Lower leg skin (tissue), 4 donors: ENCODE data around the gene VWA1. TPM values are rescaled to one million over a fixed set of nuclear protein-coding genes. Genes with fewer than 3 reads are reported as not detected.
A peak's percentile ranks its signal among the peaks of the same experiment; 100 is the strongest.
"Not testable (repeated sequence)": the region's sequence is repeated elsewhere in the genome, so short reads cannot be mapped to it uniquely, and the experiment has no call there.

ENCODE experiments used
- DNase-seq, 2 donors: peaks; one replicate each; pipeline ENCODE4 v3.0.0-alpha.2; 2019; ENCODE audit warnings: low spot score in 2 of 2
- H3K4me3 ChIP-seq: fragments of 200-600 bp; sonication (generic); 2 replicates; pipeline ENCODE4 v1.5.1; 2017; ENCODE audit warnings: mild to moderate bottlenecking, low read depth; ENCODE audit not compliant: poor library complexity, severe bottlenecking
- POLR2A ChIP-seq, 2 donors: fragments of 450-650 bp; IDR thresholded peaks; one replicate each; pipeline ENCODE4 v1.6.1; 2016 to 2017; ENCODE audit warnings: antibody characterized with exemption in 2 of 2, mild to moderate bottlenecking in 1 of 2, moderate library complexity in 1 of 2
- WGBS, 2 donors: methylation state at CpG; one replicate each; pipeline ENCODE4 v1.1.5; 2018; 5-methylcytosine and 5-hydroxymethylcytosine counted together
- intact Hi-C: fragments of 100-400 bp; cut with DNase I; formaldehyde crosslinking; loops from one replicate; pipeline ENCODE4 v1.15.0; 2023; ENCODE audit warnings: low total_unique reads
- total RNA-seq, 4 donors: library from RNA; depleted of rRNA; stranded (reverse); fragments of >200 nt; gene quantifications; one replicate each; pipeline ENCODE4 v1.1.0, GENCODE V29; 2016
- TF ChIP-seq, protein P1 (sequence below), 3 donors: fragments of 450-650 bp; IDR thresholded peaks; one replicate each; pipeline ENCODE4 v1.5.1; 2016; ENCODE audit warnings: antibody characterized with exemption in 3 of 3, mild to moderate bottlenecking in 3 of 3, moderate library complexity in 2 of 3

The VWA1 gene
- total RNA-seq, 4 donors from 2014 or later, result 26.5 to 36.4 (median 30.1) TPM

DNA sequence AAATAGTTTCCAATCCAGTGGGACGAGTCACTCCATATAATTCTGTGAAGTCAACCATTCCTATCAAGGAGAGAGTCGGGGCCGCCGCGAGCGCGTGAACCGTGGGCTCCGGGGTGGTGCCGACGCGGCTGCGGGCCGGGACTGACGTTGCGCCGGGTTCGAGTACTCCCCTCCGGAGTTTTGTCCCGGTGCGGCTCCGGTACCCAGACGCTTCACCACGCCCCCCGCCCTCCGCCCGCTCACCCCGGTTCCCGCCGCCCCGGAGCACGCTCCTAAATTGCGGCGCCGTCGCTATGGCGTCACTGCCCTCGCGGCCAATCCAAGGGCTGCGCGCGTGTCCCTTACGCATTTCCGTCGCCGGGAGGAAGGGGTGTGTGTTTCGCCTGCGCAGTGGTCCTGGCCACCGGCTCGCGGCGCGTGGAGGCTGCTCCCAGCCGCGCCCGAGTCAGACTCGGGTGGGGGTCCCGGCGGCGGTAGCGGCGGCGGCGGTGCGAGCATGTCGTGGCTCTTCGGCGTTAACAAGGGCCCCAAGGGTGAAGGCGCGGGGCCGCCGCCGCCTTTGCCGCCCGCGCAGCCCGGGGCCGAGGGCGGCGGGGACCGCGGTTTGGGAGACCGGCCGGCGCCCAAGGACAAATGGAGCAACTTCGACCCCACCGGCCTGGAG, 36.0 kb downstream of the VWA1 start, which contains the start of gene ATAD3B:
ATAD3B (plus strand) TSS at position 377 of the 664 bp plus-strand sequence; CDS start at position 497, 120 bp downstream.
- DNase-seq, result peak; percentile 92 to 98
- intact Hi-C loops, result no loop called here
- TF ChIP-seq POLR2A (IDR thresholded peaks at IDR 0.05), result no peak
- TF ChIP-seq, protein P1, sequence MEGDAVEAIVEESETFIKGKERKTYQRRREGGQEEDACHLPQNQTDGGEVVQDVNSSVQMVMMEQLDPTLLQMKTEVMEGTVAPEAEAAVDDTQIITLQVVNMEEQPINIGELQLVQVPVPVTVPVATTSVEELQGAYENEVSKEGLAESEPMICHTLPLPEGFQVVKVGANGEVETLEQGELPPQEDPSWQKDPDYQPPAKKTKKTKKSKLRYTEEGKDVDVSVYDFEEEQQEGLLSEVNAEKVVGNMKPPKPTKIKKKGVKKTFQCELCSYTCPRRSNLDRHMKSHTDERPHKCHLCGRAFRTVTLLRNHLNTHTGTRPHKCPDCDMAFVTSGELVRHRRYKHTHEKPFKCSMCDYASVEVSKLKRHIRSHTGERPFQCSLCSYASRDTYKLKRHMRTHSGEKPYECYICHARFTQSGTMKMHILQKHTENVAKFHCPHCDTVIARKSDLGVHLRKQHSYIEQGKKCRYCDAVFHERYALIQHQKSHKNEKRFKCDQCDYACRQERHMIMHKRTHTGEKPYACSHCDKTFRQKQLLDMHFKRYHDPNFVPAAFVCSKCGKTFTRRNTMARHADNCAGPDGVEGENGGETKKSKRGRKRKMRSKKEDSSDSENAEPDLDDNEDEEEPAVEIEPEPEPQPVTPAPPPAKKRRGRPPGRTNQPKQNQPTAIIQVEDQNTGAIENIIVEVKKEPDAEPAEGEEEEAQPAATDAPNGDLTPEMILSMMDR (IDR thresholded peaks at IDR 0.05), result no peak
- H3K4me3 ChIP-seq, result peak within 1 kb of the TSS; percentile 29
- WGBS, 2 donors, result 1% methylated on average over 32 to 47 of the region's 87 CpGs

DNA sequence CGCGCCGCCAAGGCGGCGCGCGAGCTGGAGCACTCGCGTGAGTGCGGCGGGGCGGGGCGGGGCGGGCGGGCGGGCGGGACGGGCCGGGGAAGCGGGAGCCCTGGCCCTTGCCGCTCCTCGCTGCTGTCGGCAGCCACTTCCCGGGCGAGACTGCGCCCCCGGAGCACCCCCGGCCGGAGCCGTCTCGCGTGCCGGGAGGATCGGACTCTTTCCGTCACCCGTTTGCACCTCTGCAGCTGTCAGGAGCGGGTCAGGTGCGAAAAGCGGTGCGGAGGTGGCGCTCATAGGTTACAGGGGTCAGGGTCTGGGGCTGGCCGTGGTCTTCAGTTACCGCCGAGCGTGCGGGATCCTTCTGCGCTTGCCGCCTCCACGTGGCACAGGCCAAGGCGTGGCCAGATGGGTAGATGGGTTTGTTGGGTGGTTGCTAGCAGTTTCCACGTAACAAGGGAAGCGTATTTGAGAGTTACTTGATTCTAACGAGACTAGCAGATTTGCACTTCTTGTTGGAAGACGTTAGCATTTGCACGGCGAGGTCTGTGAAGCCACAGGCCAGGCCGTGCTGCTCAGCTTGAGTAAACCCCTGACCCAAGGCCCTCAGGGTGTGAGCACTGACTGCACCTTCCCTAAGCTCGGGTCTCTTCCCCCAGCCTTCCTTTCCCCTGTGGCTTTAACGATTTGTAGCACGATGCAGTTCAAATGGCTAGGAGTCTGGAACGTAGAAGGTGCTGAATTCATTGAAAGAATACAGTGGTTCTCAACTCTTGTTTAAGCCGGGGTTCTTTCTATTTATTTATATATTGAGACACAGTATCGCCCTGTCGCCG, 36.8 kb downstream of the VWA1 start:
- peak overlapping the region; percentile 29 for H3K4me3 ChIP-seq
- intact Hi-C loops, DNase-seq: not testable (repeated sequence)
- 7 to 11% methylated on average over 12 to 15 of the region's 65 CpGs for WGBS, 2 donors

DNA sequence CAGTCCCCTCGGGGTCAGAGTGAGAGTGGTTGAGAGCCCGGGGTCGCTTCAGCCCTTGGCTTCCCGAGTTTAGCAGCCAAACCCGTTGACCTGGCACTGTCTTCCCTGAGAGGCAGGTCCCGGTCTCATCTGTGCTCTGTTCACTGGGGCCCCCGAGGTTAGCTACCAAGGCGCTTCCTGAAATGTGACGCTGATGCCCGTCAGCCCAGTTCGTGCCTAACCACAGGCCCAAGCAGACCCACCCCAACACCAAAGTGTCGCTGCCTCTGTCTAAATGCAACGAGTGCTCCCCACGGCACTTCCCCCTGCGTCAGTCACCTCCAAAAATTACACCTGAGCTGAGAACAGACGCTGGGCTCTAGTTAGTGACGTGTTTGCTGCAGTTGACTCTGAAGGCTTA, 40.5 kb downstream of the VWA1 start:
- H3K4me3 ChIP-seq, DNase-seq, intact Hi-C loops: not testable (repeated sequence)
- 90 to 100% methylated on average over 1 to 16 of the region's 17 CpGs for WGBS, 2 donors

DNA sequence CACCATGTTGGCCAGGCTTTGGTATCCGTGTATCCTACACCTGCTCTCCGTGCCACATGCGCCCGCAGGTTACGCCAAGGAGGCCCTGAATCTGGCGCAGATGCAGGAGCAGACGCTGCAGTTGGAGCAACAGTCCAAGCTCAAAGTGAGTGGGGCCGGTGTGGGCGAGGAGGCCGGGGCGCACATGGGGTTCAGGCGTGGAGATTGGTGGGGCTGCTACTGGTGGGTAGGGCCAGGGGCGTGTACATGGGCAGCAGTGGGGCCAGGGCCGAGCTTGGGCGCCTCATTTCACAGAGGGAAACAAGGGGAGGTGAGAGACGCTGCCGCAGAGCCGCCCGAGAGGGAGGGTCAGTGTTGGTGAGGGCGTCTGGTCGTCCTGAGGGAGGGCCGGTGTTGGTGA, 41.7 kb downstream of the VWA1 start:
- no peak for TF ChIP-seq POLR2A (IDR thresholded peaks at IDR 0.05)
- TF ChIP-seq, protein P1 (IDR thresholded peaks at IDR 0.05), result no peak

DNA sequence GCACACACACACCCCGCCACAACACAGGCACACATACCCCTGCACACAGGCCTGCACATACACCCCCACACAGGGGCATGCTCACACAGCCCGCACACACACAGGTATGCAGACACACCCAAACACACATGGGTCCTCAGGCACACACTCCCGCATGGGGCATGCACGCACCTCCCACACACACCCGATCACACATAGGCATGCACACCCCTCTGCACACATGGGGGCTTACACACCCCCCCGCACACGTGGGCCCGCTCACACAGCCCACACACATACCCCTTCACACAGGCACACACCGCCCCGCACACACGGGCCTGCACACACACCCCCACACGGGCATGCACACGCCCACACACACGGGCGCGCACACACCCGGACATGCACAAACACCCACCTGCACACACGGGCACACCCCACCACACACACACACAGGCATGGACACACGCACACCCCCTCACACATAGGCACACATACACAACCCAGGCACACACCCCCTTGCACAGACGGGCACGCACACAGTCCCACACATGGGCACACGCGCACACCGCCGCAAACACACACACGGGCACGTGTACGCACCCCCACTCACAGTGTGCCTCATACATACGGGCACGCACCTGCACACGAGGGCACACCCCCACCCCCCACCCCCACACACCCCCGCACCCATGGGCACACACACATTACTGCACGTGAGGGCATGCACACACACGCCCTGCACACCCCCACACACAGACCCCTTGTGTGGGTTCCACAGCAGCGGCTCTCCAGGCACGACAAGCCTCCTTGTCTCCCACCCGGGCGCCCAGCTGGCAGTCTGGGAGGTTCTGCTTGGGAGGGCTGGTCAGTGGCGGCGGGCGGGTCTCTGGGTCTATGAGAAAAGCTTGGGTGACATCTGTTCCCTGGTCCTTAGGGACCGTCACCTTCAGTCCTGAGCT, 44.3 kb downstream of the VWA1 start:
- TF ChIP-seq, protein P1 (IDR thresholded peaks at IDR 0.05), result no peak
- TF ChIP-seq POLR2A (IDR thresholded peaks at IDR 0.05), result no peak
- DNase-seq, result no peak
- intact Hi-C loops, result no loop called here
- no peak overlapping the region for H3K4me3 ChIP-seq
- 92 to 93% methylated on average over 26 to 37 of the region's 42 CpGs for WGBS, 2 donors

More for the DNA sequence above, 41.7 kb downstream of the VWA1 start:
- DNase-seq, result no peak
- H3K4me3 ChIP-seq, result no peak overlapping the region
- intact Hi-C loops, result no loop called here
- 96% methylated on average over 22 of the region's 22 CpGs for WGBS, 2 donors

DNA sequence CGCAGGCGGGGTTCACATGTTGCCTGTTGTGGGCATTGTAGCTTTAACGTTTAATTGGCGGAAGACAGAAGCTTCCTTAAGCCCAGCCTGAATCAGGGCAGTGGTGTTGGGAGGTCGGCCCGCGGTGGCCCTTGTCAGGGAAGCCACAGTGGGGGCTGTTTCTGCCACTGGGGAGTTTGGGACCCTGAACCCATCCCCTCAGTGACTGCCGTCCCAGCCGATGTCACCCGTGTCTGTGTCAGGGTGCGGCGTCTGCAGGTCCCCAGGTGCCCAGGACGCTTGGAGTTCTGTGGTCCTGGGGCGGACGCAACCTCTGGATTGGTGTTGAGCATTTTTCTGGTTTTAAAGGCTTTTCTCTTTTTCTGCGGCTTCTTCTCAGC, 45.0 kb downstream of the VWA1 start:
- WGBS, 2 donors, result 96 to 97% methylated on average over 9 to 12 of the region's 16 CpGs
- intact Hi-C loops, DNase-seq, H3K4me3 ChIP-seq: not testable (repeated sequence)

DNA sequence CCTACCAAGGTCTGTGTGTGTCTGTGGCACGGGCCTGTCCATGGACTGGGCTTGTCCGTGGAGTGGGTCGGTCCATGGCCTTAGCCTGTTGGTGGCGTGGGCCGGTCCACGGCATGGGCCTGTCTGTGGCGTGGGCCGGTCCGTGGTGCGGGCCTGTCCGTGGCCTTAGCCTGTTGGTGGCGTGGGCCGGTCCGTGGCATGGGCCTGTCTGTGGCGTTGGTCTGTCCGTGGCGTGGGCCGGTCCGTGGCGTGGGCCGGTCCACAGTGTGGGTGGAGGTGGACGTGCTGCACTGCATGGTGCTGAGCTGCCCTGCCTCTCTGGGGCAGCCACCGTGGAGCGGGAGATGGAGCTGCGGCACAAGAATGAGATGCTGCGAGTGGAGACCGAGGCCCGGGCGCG, 46.3 kb downstream of the VWA1 start:
- 96 to 97% methylated on average over 22 to 27 of the region's 30 CpGs for WGBS, 2 donors
- intact Hi-C loops, DNase-seq, H3K4me3 ChIP-seq: not testable (repeated sequence)
